ENCODE results near the gene GMEB2.

Gene GMEB2

DNA sequence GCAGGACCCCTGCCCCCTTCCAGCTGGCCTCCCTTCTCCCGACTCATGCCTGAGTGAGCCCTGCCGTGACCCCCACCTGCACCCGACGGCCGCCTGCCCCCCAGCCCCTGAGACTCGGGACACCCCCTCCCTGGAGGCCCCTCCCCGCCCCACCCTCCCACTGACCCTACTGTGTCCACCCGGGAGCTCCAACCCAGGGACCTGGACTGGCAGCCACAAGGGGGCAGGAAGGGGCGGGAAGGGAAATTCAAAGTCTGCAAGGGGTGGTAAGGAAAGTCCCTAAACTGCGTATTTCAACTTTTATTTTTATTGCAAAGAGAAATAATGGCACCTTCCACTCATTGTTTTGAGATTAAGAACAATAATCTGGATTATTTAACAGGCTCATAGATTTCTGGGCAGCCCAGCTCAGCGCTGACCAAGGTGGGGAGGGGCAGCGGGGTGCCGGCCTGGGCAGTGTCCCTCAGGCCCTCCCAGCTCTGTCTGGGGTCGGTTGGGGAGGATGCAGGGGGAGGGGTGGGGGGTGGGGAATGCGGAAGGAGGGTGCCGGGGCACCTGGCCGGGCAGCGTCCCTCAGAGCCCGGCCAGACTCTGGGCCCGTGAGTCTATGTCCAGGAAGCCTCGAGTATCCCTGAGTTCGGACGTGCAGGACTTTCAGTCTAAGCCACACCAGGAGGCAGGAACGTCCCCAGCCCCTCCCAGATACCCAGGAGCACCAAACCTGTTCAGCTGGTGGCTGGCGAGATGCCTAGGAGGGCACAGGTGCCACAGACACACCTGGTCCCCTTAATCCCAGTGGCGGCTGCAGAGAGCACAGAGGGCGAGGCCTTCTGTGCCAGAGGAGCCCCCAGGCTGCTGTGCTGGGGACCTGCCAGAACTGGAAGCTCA is 88.5 kb downstream of the GMEB2 start:
- peak overlapping the region; percentile 95 for H3K27ac ChIP-seq
- TF ChIP-seq, protein P1, sequence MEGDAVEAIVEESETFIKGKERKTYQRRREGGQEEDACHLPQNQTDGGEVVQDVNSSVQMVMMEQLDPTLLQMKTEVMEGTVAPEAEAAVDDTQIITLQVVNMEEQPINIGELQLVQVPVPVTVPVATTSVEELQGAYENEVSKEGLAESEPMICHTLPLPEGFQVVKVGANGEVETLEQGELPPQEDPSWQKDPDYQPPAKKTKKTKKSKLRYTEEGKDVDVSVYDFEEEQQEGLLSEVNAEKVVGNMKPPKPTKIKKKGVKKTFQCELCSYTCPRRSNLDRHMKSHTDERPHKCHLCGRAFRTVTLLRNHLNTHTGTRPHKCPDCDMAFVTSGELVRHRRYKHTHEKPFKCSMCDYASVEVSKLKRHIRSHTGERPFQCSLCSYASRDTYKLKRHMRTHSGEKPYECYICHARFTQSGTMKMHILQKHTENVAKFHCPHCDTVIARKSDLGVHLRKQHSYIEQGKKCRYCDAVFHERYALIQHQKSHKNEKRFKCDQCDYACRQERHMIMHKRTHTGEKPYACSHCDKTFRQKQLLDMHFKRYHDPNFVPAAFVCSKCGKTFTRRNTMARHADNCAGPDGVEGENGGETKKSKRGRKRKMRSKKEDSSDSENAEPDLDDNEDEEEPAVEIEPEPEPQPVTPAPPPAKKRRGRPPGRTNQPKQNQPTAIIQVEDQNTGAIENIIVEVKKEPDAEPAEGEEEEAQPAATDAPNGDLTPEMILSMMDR (conservative IDR thresholded peaks at IDR 0.05) = peak; percentile 70
